HEK293 (cell line): Measurements from ENCODE around the gene CCDC27.

ENCODE experiments used
- KLF17 ChIP-seq: fragments of 450-650 bp; formaldehyde crosslinking; IDR thresholded peaks from 2 replicates; pipeline ENCODE4 v1.5.1; 2016; ENCODE audit warnings: missing biosample characterization, missing genetic modification characterization
- RBAK ChIP-seq: fragments of 450-650 bp; formaldehyde crosslinking; IDR thresholded peaks from 2 replicates; pipeline ENCODE4 v1.5.1; 2016; ENCODE audit warnings: missing biosample characterization, missing genetic modification characterization
- SETDB1 ChIP-seq: IDR thresholded peaks from one replicate; pipeline ENCODE4 v1.6.1; 2017; ENCODE audit warnings: mild to moderate bottlenecking, low read length, moderate library complexity, mixed read lengths; ENCODE audit not compliant: insufficient read length
- TSHZ1 ChIP-seq: fragments of 450-650 bp; formaldehyde crosslinking; IDR thresholded peaks from 2 replicates; pipeline ENCODE4 v1.5.1; 2016; ENCODE audit warnings: missing biosample characterization, missing genetic modification characterization, borderline replicate concordance
- ZBTB7A ChIP-seq: fragments of 450-650 bp; formaldehyde crosslinking; IDR thresholded peaks from 2 replicates; pipeline ENCODE4 v1.5.1; 2016; ENCODE audit warnings: low read depth, missing biosample characterization, missing genetic modification characterization
- ZNF157 ChIP-seq: fragments of 450-650 bp; formaldehyde crosslinking; IDR thresholded peaks from 2 replicates; pipeline ENCODE4 v1.5.1; 2016; ENCODE audit warnings: missing biosample characterization, missing genetic modification characterization
- ZNF184 ChIP-seq: fragments of 450-650 bp; IDR thresholded peaks from 2 replicates; pipeline ENCODE4 v1.5.1; 2018; ENCODE audit warnings: missing biosample characterization, mild to moderate bottlenecking, missing genetic modification characterization
- ZNF394 ChIP-seq: fragments of 450-650 bp; formaldehyde crosslinking; IDR thresholded peaks from 2 replicates; pipeline ENCODE4 v1.5.1; 2016; ENCODE audit warnings: missing biosample characterization, missing genetic modification characterization, mild to moderate bottlenecking, moderate library complexity, borderline replicate concordance
- ZNF544 ChIP-seq: fragments of 450-650 bp; formaldehyde crosslinking; IDR thresholded peaks from 2 replicates; pipeline ENCODE4 v1.5.0; 2017; ENCODE audit warnings: missing biosample characterization, missing genetic modification characterization
- ZNF596 ChIP-seq: fragments of 450-650 bp; IDR thresholded peaks from 2 replicates; pipeline ENCODE4 v1.5.0; 2018; ENCODE audit warnings: missing biosample characterization, mild to moderate bottlenecking, missing genetic modification characterization, moderate library complexity
- ZNF747 ChIP-seq: fragments of 450-650 bp; formaldehyde crosslinking; IDR thresholded peaks from 2 replicates; pipeline ENCODE4 v1.5.1; 2016; ENCODE audit warnings: missing biosample characterization, missing genetic modification characterization
- TF ChIP-seq, protein P1 (sequence below): IDR thresholded peaks from 2 replicates; pipeline ENCODE4 v1.6.1; 2011; ENCODE audit warnings: mild to moderate bottlenecking, low read depth, low read length, borderline replicate concordance
- TF ChIP-seq, protein P2 (sequence below): fragments of 450-650 bp; formaldehyde crosslinking; IDR thresholded peaks from 2 replicates; pipeline ENCODE4 v1.5.1; 2016; ENCODE audit warnings: missing biosample characterization, missing genetic modification characterization

- TF ChIP-seq ZBTB7A, result no peak
- no peak for TF ChIP-seq ZNF596 (tag by site-specific recombination)
- TF ChIP-seq, protein P1, sequence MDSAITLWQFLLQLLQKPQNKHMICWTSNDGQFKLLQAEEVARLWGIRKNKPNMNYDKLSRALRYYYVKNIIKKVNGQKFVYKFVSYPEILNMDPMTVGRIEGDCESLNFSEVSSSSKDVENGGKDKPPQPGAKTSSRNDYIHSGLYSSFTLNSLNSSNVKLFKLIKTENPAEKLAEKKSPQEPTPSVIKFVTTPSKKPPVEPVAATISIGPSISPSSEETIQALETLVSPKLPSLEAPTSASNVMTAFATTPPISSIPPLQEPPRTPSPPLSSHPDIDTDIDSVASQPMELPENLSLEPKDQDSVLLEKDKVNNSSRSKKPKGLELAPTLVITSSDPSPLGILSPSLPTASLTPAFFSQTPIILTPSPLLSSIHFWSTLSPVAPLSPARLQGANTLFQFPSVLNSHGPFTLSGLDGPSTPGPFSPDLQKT, result no peak
- TF ChIP-seq, protein P2, sequence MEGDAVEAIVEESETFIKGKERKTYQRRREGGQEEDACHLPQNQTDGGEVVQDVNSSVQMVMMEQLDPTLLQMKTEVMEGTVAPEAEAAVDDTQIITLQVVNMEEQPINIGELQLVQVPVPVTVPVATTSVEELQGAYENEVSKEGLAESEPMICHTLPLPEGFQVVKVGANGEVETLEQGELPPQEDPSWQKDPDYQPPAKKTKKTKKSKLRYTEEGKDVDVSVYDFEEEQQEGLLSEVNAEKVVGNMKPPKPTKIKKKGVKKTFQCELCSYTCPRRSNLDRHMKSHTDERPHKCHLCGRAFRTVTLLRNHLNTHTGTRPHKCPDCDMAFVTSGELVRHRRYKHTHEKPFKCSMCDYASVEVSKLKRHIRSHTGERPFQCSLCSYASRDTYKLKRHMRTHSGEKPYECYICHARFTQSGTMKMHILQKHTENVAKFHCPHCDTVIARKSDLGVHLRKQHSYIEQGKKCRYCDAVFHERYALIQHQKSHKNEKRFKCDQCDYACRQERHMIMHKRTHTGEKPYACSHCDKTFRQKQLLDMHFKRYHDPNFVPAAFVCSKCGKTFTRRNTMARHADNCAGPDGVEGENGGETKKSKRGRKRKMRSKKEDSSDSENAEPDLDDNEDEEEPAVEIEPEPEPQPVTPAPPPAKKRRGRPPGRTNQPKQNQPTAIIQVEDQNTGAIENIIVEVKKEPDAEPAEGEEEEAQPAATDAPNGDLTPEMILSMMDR (tag by site-specific recombination), result no peak
- no peak for TF ChIP-seq KLF17 (tag by site-specific recombination)
- no peak for TF ChIP-seq ZNF184
- no peak for TF ChIP-seq ZNF747 (tag by site-specific recombination)
- TF ChIP-seq SETDB1, result no peak
- TF ChIP-seq ZNF544 (tag by site-specific recombination), result no peak
- no peak for TF ChIP-seq RBAK (tag by site-specific recombination)
- no peak for TF ChIP-seq ZNF157
- no peak for TF ChIP-seq TSHZ1
- no peak for TF ChIP-seq ZNF394
Observed at GRCh38 chr1:3762151-3762872, 10.1 kb downstream of the CCDC27 start.
